CD4-positive, CD25-positive, alpha-beta regulatory T cell (primary cell): Measurements from ENCODE around the gene DNAJC2. TPM values are rescaled to one million over a fixed set of nuclear protein-coding genes. Genes with fewer than 3 reads are reported as not detected.

ENCODE experiments used
- ATAC-seq, 2 donors: fragments of 150-1000 bp; cut with Tn5 transposase; one replicate each; pipeline ENCODE4 v1.10.0; 2021; ENCODE audit warnings: low read depth in 2 of 2, moderate number of reproducible peaks in 2 of 2, moderate library complexity in 1 of 2
- DNase-seq, 3 donors: peaks; one replicate each; pipeline versions ENCODE4 v3.0.0 to v3.0.0-alpha.2; 2012 to 2022; ENCODE audit warnings: mixed read lengths in 1 of 3
- H3K27ac ChIP-seq: one replicate; pipeline ENCODE4 v1.7.0; 2013; ENCODE audit warnings: mild to moderate bottlenecking, low read length; ENCODE audit not compliant: insufficient read depth, poor library complexity, severe bottlenecking
- H3K27me3 ChIP-seq: one replicate; pipeline ENCODE4 v1.7.0; 2013; ENCODE audit warnings: low read length; ENCODE audit not compliant: control insufficient read depth, insufficient read depth
- H3K36me3 ChIP-seq: one replicate; pipeline ENCODE4 v1.7.0; 2013; ENCODE audit warnings: mild to moderate bottlenecking, low read length, moderate library complexity; ENCODE audit not compliant: control insufficient read depth, insufficient read depth
- H3K4me1 ChIP-seq: 2 replicates; pipeline ENCODE4 v1.7.0; 2013; ENCODE audit warnings: mild to moderate bottlenecking, low read length; ENCODE audit not compliant: insufficient read depth, control insufficient read depth, poor library complexity, severe bottlenecking
- H3K4me3 ChIP-seq: one replicate; pipeline ENCODE4 v1.7.0; 2013; ENCODE audit warnings: low read depth, mild to moderate bottlenecking, low read length, moderate library complexity
- H3K9me3 ChIP-seq, 2 experiments: 1 replicate in 1 of 2; 2 replicates in 1 of 2; pipeline ENCODE4 v1.7.0; 2013; ENCODE audit warnings: low read length in 2 of 2, mild to moderate bottlenecking in 1 of 2, moderate library complexity in 1 of 2; ENCODE audit not compliant: control insufficient read depth in 2 of 2
- H3K27ac Mint-ChIP-seq, 3 donors: one replicate each; pipeline ENCODE4 v1.8.0; 2020 to 2022; ENCODE audit warnings: mild to moderate bottlenecking in 3 of 3, mixed read lengths in 3 of 3, moderate library complexity in 2 of 3
- H3K27me3 Mint-ChIP-seq: one replicate; pipeline ENCODE4 v1.8.0; 2022; ENCODE audit warnings: mild to moderate bottlenecking, mixed read lengths
- H3K36me3 Mint-ChIP-seq: one replicate; pipeline ENCODE4 v1.8.0; 2020; ENCODE audit warnings: mixed read lengths
- H3K4me1 Mint-ChIP-seq, 4 donors: one replicate each; pipeline ENCODE4 v1.8.0; 2020 to 2022; ENCODE audit warnings: mixed read lengths in 4 of 4, mild to moderate bottlenecking in 1 of 4
- H3K4me3 Mint-ChIP-seq, 4 donors: one replicate each; pipeline ENCODE4 v1.8.0; 2020 to 2022; ENCODE audit warnings: mild to moderate bottlenecking in 4 of 4, mixed read lengths in 4 of 4, moderate library complexity in 3 of 4
- H3K9me3 Mint-ChIP-seq, 7 donors: one replicate each; pipeline ENCODE4 v1.8.0; 2020 to 2022; ENCODE audit warnings: mixed read lengths in 7 of 7, mild to moderate bottlenecking in 3 of 7, moderate library complexity in 2 of 7
- polyA plus RNA-seq, 4 donors: library from polyadenylated mRNA; unstranded; fragments of 300-500 nt; fragmentation: Illumina TruSeq; gene quantifications; one replicate each; pipeline ENCODE4 v1.2.3, GENCODE V29; 2021
- total RNA-seq: library from RNA; stranded (reverse); gene quantifications from one replicate; pipeline ENCODE4 v1.2.3, GENCODE V29; 2022

Gene DNAJC2
- total and polyA plus RNA-seq, 5 donors from 2014 or later: 17.3 to 63.1 (median 22.0) TPM

- Histone ChIP-seq H3K4me1 (peaks cover 56% of the 10 kb centered on the region), H3K4me3 (peak overlapping the region; percentile 97), H3K9me3 (no peaks in the 10 kb centered on the region), H3K27ac (peak overlapping the region; percentile 90), H3K36me3 (peaks cover 19% of the 10 kb centered on the region), H3K27me3 (no peaks in the 10 kb centered on the region)
- H3K9me3 Mint-ChIP-seq: no peaks in the 10 kb centered on the region
- ATAC-seq (no peak), DNase-seq (peak in 1 of 3 donors; percentile 24)
- H3K27ac Mint-ChIP-seq: peak overlapping the region in 2 of 3 donors; percentile 98
- H3K4me1 Mint-ChIP-seq: peaks cover 29 to 84% (median 63%) of the 10 kb centered on the region in 4 donors
- peaks cover 4% of the 10 kb centered on the region for H3K27me3 Mint-ChIP-seq
- peaks cover 13% of the 10 kb centered on the region for H3K36me3 Mint-ChIP-seq
- peak overlapping the region; percentile 93 to 100 (median 100) for H3K4me3 Mint-ChIP-seq
Observed at GRCh38 chr7:103348452-103348851, 3.9 kb upstream of the DNAJC2 start.

- Mint-ChIP-seq H3K4me3 (peak within 1 kb of the TSS; percentile 93 to 100 (median 100)), H3K9me3 (no peaks in the 10 kb centered on the region), H3K27me3 (peaks cover 4% of the 10 kb centered on the region), H3K27ac (peak within 1 kb of the TSS; percentile 97 to 98 (median 98)), H3K4me1 (peaks cover 29 to 86% (median 61%) of the 10 kb centered on the region in 4 donors), H3K36me3 (peaks cover 12% of the 10 kb centered on the region)
- Histone ChIP-seq H3K36me3 (peaks cover 13% of the 10 kb centered on the region), H3K27me3 (no peaks in the 10 kb centered on the region), H3K4me1 (peaks cover 64% of the 10 kb centered on the region), H3K9me3 (no peaks in the 10 kb centered on the region), H3K4me3 (peak within 1 kb of the TSS; percentile 97), H3K27ac (peak within 1 kb of the TSS; percentile 90)
- DNase-seq (peak; percentile 79 to 95 (median 86)), ATAC-seq (peak; percentile 62 to 66)
Observed at GRCh38 chr7:103347507-103348267, 3.1 kb upstream of the DNAJC2 start, which contains the start of gene PSMC2. PSMC2 (plus strand) TSS chr7:103347643; CDS start chr7:103347712, 69 bp downstream.

GRCh38 chr7:103346396-103346795 lies 1.8 kb upstream of the DNAJC2 start:
- no peaks in the 10 kb centered on the region for H3K9me3 Mint-ChIP-seq
- peaks cover 7% of the 10 kb centered on the region for H3K36me3 Mint-ChIP-seq
- Histone ChIP-seq H3K4me3 (peak overlapping the region; percentile 97), H3K27ac (no peak overlapping the region), H3K36me3 (peaks cover 8% of the 10 kb centered on the region), H3K9me3 (no peaks in the 10 kb centered on the region), H3K4me1 (peaks cover 58% of the 10 kb centered on the region), H3K27me3 (no peaks in the 10 kb centered on the region)
- peaks cover 25 to 82% (median 59%) of the 10 kb centered on the region in 4 donors for H3K4me1 Mint-ChIP-seq
- peak overlapping the region in 1 of 4 donors; percentile 93 for H3K4me3 Mint-ChIP-seq
- H3K27ac Mint-ChIP-seq: peak overlapping the region in 1 of 3 donors; percentile 98
- DNase-seq (no peak), ATAC-seq (no peak)
- peaks cover 4% of the 10 kb centered on the region for H3K27me3 Mint-ChIP-seq

GRCh38 chr7:103343758-103344452 lies 662 bp downstream of the DNAJC2 start:
- ATAC-seq (peak; percentile 9 to 10), DNase-seq (peak; percentile 20 to 59 (median 24))
- H3K4me1 ChIP-seq: peaks cover 40% of the 10 kb centered on the region
- H3K27ac ChIP-seq: peak overlapping the region; percentile 82
- H3K4me3 Mint-ChIP-seq: peak overlapping the region; percentile 93 to 100 (median 98)
- H3K9me3 ChIP-seq: no peaks in the 10 kb centered on the region
- no peaks in the 10 kb centered on the region for H3K27me3 ChIP-seq
- H3K9me3 Mint-ChIP-seq: no peaks in the 10 kb centered on the region
- H3K36me3 Mint-ChIP-seq: peaks cover 28% of the 10 kb centered on the region
- H3K4me1 Mint-ChIP-seq: peaks cover 22 to 81% (median 60%) of the 10 kb centered on the region in 4 donors
- peaks cover 4% of the 10 kb centered on the region for H3K27me3 Mint-ChIP-seq
- peaks cover 21% of the 10 kb centered on the region for H3K36me3 ChIP-seq
- H3K4me3 ChIP-seq: peak overlapping the region; percentile 86
- peak overlapping the region; percentile 98 to 99 (median 98) for H3K27ac Mint-ChIP-seq

GRCh38 chr7:103343332-103343731 lies 1.2 kb downstream of the DNAJC2 start:
- Histone ChIP-seq H3K27ac (peak overlapping the region; percentile 82), H3K9me3 (no peaks in the 10 kb centered on the region), H3K4me1 (peaks cover 35% of the 10 kb centered on the region), H3K4me3 (peak overlapping the region; percentile 86), H3K27me3 (no peaks in the 10 kb centered on the region), H3K36me3 (peaks cover 23% of the 10 kb centered on the region)
- Mint-ChIP-seq H3K4me1 (peaks cover 17 to 76% (median 56%) of the 10 kb centered on the region in 4 donors), H3K9me3 (no peaks in the 10 kb centered on the region), H3K27ac (peak overlapping the region in 2 of 3 donors; percentile 98 to 99), H3K36me3 (peaks cover 28% of the 10 kb centered on the region), H3K27me3 (peaks cover 4% of the 10 kb centered on the region), H3K4me3 (peak overlapping the region; percentile 93 to 100 (median 98))
- DNase-seq (no peak), ATAC-seq (no peak)

- no peak for DNase-seq
- peaks cover 42% of the 10 kb centered on the region for H3K36me3 Mint-ChIP-seq
- no peaks in the 10 kb centered on the region for H3K9me3 ChIP-seq
- H3K27ac ChIP-seq: no peak overlapping the region
- peaks cover 39% of the 10 kb centered on the region for H3K36me3 ChIP-seq
- H3K4me3 ChIP-seq: peak overlapping the region; percentile 1
- H3K4me1 Mint-ChIP-seq: peaks cover 16 to 64% (median 52%) of the 10 kb centered on the region in 4 donors
- H3K9me3 Mint-ChIP-seq: no peaks in the 10 kb centered on the region
- peak overlapping the region in 2 of 4 donors; percentile 76 to 79 for H3K4me3 Mint-ChIP-seq
- H3K27me3 ChIP-seq: no peaks in the 10 kb centered on the region
- H3K27me3 Mint-ChIP-seq: peaks cover 4% of the 10 kb centered on the region
- H3K27ac Mint-ChIP-seq: peak overlapping the region in 2 of 3 donors; percentile 47 to 52
- ATAC-seq: no peak
- peaks cover 22% of the 10 kb centered on the region for H3K4me1 ChIP-seq
Observed at GRCh38 chr7:103341466-103341865, 3.1 kb downstream of the DNAJC2 start.

GRCh38 chr7:103338864-103339263 lies 5.7 kb downstream of the DNAJC2 start:
- DNase-seq: no peak
- H3K27ac ChIP-seq: no peak overlapping the region
- peaks cover 19% of the 10 kb centered on the region for H3K4me1 ChIP-seq
- no peaks in the 10 kb centered on the region for H3K27me3 ChIP-seq
- peaks cover 58% of the 10 kb centered on the region for H3K36me3 ChIP-seq
- H3K27me3 Mint-ChIP-seq: no peaks in the 10 kb centered on the region
- no peak for ATAC-seq
- peaks cover 42% of the 10 kb centered on the region for H3K36me3 Mint-ChIP-seq
- peak overlapping the region in 2 of 3 donors; percentile 26 to 43 for H3K27ac Mint-ChIP-seq
- peaks cover 10 to 45% (median 38%) of the 10 kb centered on the region in 4 donors for H3K4me1 Mint-ChIP-seq
- H3K9me3 ChIP-seq: no peaks in the 10 kb centered on the region
- no peak overlapping the region for H3K4me3 ChIP-seq
- H3K4me3 Mint-ChIP-seq: no peak overlapping the region
- no peaks in the 10 kb centered on the region for H3K9me3 Mint-ChIP-seq
